GM11168 (cell line): ENCODE data around the gene MAML1.
"Not testable (repeated sequence)": the region's sequence is repeated elsewhere in the genome, so short reads cannot be mapped to it uniquely, and the experiment has no call there.

Experiments
- in situ Hi-C: fragments of 300-500 bp; cut with MboI; formaldehyde crosslinking; loops from one replicate; pipeline ENCODE4 v1.12.0; 2022; ENCODE audit warnings: low sequenced_read_pairs; ENCODE audit not compliant: unreplicated experiment

MAML1 gene

DNA sequence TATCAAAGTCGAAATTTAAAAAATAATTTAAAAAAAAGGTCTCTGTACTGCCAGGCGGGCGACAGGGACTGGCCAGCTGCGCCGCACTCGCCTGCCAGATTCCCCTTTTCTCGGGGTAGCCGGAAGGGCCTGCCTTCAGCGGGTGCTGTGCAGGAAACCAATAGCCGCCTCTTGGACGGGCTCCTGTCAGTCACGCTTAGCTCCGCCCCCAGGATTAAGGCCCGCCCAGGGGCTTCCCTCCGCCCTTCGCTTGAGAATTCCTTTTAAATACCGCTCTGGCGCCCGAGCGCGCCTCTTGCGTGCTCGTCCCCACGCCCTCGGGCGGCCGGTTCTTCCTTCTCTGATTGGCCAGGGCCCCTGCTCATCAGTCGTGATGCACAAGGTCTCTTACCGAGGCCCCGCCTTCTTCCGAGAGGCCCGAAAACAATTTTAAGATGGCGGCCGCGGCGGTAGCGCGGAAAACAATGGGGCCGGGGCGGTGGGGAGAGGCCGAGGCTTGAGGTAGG is at the start of gene MAML1:
Gene MAML1, plus strand, starts transcription at position 411 of the 506 bp plus-strand sequence. CDS start 291 bp downstream, outside the sequence.
- in situ Hi-C loops = no loop called here

DNA sequence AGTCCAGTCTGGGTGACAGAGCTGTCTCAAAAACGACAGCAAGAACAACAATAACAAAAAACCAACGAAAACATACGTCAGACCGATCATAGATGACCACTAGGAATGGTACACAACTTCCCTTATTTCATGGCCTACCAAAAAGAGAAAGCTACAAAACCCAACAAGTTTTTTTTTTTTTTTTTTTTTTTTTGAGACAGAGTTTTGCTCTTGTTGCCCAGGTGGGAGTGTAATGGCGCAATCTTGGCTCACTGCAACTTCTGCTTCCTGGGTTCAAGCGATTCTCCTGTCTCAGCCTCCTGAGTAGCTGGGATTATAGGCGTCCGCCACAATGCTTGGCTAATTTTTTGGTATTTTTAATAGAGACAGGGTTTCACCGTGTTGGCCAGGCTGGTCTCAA is 43.4 kb upstream of the MAML1 start:
- in situ Hi-C loops = not testable (repeated sequence)

DNA sequence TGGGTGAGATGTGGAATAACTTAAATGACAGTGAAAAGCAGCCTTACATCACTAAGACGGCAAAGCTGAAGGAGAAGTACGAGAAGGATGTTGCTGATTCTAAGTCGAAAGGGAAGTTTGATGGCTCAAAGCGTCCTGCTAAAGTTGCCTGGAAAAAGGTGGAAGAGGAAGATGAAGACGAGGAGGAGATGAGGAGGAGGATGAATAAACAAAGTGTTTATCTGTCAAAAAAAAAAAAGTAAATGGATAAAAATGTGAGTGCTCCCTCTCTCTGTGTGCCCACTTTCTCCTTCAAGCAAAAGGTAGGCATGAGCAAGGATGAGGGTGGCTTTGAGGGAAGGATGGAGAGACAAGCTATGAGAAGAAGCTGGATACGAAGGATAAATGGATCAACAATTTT is 38.1 kb upstream of the MAML1 start:
- in situ Hi-C loops = no loop called here

- in situ Hi-C loops = no loop called here
These were observed 36.0 kb upstream of the MAML1 start for GRCh38 chr5:179696603-179697002.

DNA sequence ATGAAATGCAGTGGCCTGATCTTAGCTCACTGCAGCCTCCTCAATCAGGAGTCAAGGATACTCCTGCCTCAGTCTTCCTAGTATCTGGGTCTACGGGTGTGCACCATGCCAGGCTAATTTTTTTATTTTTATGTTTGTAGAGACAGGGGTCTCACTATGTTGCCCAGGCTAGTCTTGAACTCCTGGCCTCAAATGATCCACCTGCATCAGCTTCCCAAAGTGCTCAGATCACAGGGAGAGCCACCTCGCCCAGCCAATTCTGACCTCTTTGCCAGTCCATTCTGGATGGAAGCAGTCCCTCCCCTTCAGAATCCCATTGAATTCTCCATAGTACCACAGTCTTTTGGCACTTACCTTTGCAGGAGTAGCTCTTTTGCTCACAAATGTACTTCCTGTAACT is 35.5 kb upstream of the MAML1 start:
- in situ Hi-C loops = no loop called here

DNA sequence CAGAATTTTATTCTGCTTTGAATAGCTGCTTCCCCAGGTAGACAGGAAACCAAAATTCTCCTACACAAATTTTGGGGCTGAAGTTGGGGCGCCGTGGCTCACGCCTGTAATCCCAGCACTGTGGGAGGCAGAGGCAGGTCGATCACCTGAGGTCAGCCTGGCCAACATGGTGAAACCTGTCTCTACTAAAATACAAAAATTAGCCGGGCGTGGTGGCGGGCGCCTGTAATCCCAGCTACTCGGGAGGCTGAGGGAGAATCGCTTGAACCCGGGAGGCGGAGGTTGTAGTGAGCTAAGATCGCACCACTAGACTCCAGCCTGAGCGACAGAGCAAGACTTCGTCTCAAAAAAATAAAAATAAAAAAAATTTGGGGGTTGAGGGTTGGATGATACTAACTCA is 35.1 kb upstream of the MAML1 start:
- in situ Hi-C loops = not testable (repeated sequence)

GRCh38 chr5:179697993-179698934 is 34.4 kb upstream of the MAML1 start:
- in situ Hi-C loops = no loop called here

DNA sequence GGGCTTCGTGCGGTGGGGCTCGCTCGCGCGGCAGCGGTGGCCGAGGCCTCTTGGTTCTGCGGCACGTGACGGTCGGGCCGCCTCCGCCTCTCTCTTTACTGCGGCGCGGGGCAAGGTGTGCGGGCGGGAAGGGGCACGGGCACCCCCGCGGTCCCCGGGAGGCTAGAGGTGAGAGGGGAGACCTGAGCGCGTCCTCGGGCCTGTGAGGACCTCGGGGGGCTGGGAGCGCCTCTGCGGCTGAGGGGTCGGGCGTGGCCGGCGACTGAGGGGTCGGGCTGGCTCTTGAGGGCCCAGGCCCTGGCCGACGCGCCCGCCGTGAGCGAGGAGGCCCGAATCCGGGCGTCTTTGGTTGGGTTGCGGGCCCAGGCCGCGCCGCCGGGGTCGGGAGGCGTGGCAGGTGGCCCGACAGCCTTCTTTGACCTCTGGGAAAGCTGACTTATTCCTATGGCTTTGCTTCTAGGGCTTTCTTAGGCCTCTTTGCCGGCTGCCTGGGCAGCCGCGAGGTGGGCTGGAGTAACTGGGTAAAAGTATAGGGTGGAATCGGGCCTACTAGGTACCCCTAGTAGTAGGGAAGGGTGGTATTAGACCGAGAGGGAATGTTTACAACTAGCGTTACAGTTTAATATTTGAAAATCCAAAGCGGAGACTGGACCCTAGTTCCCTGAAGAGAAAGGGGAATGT is 33.5 kb upstream of the MAML1 start, which contains the start of gene CANX:
Gene CANX, plus strand, starts transcription at position 33 of the 681 bp plus-strand sequence. CDS start 6,715 bp downstream, outside the sequence.
- in situ Hi-C loops = no loop called here

DNA sequence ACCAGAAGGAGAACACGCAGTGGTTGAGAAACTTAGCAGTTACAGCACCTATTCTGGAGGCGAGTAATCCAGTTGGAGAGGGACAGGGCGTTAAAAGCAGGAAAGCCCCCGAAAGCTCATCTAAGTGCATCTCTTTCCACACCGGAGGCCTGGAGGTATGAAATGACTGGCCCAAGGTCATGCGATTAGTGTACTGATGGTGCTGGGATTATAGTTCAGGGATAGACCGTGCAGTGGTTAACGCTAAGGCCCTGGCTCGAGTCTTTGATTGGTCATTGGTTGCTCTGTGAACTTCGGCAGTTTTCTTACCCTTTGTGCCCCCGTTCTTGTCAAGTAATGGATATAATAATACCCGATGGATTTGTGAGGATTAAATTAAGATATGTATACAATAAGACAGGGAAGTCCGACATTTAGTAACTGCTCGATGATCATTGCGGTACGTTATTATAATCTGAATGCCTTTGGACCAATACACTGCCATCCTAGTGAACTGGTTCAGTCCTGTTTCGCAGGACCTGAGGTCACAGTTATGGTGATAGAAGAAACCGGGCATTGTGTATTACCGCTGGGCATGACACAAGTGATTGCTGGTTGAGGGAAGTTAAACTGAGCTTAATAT is 32.9 kb upstream of the MAML1 start:
- in situ Hi-C loops = no loop called here

DNA sequence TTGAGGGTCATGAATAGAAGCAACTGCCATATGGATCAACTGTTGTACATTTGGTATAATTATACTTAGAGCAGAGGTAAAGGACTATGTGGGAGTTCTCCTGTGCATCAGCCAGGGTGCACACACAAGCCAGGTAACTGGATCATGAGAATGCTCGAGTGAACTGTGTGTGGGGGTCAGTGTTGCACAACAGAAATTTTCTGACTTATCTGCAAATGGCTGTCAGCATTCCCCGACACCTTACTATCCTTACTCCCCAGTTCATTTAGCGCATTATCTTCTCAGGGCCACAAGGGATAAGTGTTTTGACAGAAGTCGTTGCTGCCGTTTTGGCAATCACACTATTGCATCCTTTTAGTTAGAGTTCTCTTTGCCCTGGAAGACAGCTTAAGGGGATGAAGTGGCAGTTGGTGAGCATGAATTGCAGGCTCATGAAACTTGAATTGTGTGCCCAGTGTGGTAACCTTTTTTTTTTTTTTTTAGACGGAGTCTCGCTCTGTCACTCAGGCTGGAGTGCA is 32.2 kb upstream of the MAML1 start:
- in situ Hi-C loops = no loop called here

GRCh38 chr5:179716286-179716685 is 16.3 kb upstream of the MAML1 start:
- in situ Hi-C loops = no loop called here

DNA sequence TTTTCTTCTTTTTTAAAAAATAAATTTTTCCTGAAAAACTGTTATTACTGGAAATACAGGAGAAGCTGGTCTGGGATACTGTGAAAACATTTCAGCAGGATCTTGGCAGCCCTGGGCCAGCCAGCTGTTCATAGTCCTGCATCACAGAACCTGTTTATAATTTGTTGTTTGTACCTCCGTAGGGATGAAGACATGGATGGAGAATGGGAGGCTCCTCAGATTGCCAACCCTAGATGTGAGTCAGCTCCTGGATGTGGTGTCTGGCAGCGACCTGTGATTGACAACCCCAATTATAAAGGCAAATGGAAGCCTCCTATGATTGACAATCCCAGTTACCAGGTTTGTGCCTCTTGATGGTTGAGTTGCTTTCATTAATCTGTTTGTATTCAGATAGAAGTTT is 12.4 kb upstream of the MAML1 start:
- in situ Hi-C loops = no loop called here

DNA sequence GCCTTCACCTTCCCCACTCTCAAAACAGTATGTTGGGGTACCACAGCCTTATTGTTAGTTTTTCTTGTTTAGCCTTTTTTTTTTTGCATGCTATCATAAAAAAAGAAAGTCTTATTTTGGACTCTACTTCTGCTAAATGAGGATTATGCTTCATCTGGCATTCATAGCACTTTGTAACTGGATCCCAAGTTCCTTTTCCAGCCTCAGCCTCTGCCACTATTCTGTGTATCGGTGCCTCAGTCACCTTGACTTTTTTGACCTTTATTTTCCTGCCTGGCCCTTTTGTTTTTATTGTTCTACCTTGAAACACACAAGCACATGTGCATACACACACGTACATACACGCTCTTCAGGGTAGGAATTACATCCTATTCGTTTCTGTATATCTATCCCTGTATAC is 8.5 kb upstream of the MAML1 start:
- in situ Hi-C loops = no loop called here

DNA sequence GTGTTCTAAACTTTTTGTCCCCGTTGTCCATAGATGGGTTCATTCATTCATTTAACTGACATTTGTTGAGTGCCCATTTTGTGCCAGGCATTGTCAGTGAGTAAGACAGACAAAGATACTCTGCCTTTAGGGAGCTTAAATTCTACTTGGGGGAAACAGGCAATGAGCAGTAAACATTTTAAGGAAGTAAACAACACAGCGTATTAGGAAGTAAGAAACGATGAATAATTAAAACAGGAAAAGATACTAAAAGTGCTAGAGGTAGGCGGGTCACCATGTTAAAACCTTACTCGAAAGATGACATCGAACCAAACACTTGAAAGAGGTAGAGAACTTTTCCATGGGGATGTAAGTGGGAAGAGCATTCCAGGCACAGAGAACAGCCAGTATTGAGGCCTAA is 5.5 kb upstream of the MAML1 start:
- in situ Hi-C loops = no loop called here

DNA sequence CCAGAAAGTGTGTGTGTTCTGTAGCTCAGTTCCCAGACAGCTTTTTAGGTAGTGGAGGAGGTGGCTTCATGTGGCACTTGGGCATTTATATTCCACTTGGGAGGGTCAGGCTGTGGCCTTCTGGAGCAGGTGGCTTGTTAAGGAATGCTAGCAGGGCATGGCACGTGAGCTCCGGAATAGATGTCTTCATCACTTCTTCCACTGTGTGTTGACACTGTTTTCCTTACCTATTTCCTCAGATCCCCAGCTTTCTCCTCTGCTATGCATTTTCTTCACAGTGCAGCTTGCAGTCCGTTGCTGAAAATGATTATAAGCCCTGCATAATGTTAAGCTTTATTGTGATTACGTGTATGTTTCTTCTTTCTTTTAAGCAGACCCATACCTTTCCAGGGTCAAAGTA is 3.3 kb upstream of the MAML1 start:
- in situ Hi-C loops = no loop called here

DNA sequence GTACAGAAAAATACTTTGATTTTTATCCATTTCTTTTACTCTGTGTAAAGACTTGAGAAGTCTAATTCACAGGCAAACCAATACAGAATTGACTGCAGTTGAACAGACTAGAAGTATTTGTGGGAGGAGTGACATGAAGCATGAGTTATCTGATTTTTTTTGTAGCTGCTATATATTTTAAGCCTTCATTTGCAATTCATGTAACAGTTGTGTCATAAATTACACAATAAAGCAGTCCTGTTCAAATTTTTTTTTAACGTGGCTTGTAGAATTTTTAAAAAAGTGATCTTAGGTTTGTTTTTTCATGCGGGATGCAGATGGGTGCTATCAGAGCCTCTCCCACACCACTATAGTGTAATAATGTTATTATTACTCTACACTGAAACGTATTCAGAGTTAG is 2.9 kb upstream of the MAML1 start:
- in situ Hi-C loops = no loop called here

DNA sequence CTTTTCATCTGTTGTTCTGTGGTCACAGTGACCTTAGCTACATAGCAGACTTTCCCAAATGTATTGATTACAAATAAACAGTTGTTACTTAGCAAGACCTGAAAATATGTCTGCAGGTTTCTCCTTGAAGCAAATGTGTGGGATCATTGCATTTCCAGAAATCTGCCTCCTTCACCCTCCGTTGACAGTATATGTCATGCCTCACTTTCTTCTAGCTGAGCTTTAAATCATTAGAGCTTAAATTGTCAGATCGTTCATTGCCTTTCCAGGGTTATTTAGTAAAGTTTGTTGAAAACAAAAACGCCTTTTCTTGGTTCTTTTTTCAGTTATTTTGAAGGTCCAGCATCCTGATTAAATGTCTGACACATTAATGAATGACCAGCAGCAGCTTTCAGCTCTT is 2.3 kb upstream of the MAML1 start:
- in situ Hi-C loops = no loop called here

- in situ Hi-C loops = no loop called here
These were observed 1.8 kb upstream of the MAML1 start for GRCh38 chr5:179730852-179731251.

- in situ Hi-C loops = no loop called here
These were observed 721 bp upstream of the MAML1 start for GRCh38 chr5:179731791-179732411.
